Pulmonary artery endothelial cell (primary cell): ENCODE data around the gene NBEAL2. TPM values are rescaled to one million over a fixed set of nuclear protein-coding genes. Genes with fewer than 3 reads are reported as not detected.

Source experiments
- DNase-seq: peaks from one replicate; pipeline ENCODE4 v3.0.0-alpha.2; 2011; ENCODE audit warnings: low read depth, low spot score
- total RNA-seq: library from RNA; depleted of rRNA; stranded (reverse); fragments of >200 nt; gene quantifications from 2 replicates; pipeline ENCODE4 v1.2.3, GENCODE V29; 2014

Gene NBEAL2, protein sequence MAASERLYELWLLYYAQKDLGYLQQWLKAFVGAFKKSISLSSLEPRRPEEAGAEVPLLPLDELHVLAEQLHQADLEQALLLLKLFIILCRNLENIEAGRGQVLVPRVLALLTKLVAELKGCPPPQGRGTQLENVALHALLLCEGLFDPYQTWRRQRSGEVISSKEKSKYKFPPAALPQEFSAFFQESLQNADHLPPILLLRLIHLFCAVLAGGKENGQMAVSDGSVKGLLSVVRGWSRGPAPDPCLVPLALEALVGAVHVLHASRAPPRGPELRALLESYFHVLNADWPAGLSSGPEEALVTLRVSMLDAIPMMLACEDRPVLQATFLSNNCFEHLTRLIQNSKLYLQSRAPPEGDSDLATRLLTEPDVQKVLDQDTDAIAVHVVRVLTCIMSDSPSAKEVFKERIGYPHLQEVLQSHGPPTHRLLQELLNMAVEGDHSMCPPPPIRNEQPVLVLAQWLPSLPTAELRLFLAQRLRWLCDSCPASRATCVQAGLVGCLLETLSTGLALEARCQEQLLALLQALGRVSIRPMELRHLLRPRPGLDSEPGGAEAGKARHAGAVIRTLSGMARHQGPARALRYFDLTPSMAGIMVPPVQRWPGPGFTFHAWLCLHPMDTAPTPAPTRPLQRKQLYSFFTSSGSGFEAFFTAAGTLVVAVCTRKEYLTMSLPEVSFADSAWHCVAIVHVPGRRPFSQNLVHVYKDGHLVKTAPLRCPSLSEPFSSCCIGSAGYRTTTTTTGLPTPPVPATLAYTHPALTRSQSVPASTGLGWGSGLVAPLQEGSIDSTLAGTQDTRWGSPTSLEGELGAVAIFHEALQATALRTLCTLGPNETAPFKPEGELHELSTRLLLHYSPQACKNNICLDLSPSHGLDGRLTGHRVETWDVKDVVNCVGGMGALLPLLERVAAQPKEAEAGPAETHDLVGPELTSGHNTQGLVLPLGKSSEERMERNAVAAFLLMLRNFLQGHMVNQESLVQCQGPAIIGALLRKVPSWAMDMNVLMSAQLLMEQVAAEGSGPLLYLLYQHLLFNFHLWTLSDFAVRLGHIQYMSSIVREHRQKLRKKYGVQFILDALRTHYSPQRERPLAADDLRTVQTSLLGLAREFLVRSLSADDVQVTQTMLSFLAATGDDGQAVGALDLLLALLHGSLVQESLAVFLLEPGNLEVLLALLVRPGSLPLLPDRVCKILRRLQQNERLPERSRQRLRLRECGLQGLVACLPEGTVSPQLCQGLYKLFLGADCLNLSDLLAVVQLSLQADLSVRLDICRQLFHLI (N-terminal part only)
- total RNA-seq: 24.3 and 36.9 TPM in 2 replicates

DNA sequence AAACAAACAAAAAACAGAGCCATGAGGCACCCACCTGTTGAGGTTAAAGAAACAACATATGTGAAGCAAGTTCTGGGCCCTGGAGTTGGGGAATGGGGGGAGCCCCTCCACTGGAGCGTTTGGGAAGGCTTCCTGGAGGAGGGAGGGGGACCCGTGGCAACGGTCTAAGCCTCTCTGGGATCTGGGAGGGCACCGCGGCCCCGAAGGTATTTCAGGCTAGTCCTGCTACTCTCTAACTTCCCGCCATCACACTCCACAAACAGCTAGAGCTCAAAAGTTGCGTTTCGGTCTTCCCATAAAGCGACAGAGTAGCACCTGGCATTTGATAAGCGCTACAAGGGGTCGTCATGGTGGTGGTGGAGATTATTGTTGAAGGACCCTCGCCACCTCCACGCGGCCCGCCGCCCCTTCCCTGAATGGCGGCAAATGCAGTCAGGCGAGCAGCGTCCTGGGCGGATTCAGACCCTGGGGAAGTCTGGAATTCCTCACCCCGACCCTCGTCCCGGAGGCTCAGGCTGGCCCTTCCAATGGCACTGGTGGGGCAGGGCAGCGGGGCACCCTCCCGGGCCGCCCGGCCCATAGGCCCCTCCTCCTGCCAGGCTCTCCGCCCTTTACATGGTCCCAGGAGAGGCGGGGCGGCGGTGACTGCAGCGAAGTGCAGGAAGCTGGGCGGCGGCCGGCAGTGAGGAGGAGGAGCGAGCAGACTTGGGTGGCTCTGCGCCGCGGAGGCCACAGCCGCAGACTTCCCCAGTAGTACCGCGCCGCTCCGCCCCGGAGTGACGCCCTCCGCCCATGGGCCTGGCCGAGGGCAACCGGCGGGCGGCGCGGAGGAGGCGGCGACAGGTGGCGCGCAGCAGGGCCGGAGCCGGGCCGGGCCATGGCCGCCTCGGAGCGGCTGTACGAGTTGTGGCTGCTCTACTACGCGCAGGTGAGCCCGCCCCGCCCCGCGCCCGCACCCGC lies at the start of gene NBEAL2:
NBEAL2 (plus strand) TSS at position 682 of the 960 bp plus-strand sequence; CDS start at position 878, 196 bp downstream.
- peak; percentile 81 for DNase-seq

DNA sequence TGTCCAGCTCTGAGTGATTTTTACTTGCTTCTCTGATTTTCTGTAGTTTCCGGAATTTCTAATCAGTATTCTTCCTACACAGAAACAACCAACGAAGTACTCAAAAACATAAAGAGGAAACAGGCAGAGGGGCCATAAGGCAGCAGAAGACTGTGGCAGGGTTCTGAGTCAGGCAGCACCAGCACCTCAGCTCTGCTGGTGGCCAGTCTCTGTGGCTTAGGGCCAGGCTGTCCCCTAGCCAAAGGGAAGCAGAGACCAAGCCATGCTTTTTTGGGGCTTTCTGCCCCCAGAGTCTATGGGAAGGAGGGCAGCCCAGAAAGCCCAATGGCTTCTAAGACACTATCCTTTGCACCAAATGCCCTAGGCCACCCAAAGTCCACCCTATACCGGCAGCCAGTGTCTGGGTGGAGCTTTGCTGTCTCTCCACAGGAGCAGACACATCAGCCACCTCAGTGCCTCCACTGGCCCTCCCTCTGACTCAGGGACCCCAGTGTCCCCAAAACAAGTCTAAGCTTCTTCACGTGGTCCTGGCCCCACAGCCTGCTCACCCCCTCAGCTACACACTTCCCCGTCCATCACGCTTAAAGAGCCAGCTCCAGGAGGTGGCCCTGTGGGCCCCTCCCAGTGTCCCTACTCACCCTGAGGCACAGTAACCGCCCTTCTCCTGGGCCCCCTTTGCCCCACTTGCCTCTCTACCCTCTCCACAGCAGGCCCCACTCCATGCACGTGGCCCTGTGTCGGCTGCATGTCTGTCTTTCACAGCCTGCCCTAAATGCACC lies 49.1 kb upstream of the NBEAL2 start:
- DNase-seq: no peak

DNA sequence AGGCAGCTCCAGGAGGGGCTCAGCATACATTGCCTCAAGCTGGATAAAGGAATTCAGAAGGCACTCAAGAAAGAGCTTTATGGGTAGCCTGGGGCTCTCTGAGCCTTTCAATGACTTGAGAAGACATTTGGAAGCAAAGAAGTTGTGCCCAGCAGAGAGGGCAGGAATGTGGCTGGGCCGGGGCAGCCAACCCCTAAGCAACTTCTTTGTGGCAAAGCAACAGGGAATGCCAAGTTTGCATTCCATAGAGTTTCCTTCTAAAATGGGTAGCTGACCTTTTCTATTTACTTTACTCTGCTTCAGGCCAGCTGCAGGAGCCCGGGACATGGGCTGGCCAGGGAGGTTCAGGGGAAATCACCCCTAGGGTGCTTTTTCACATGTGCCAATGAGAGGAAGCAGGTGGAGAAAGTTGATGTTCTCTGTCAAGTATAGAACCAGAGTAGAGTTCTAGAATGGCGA lies 48.5 kb upstream of the NBEAL2 start:
- DNase-seq: no peak

DNA sequence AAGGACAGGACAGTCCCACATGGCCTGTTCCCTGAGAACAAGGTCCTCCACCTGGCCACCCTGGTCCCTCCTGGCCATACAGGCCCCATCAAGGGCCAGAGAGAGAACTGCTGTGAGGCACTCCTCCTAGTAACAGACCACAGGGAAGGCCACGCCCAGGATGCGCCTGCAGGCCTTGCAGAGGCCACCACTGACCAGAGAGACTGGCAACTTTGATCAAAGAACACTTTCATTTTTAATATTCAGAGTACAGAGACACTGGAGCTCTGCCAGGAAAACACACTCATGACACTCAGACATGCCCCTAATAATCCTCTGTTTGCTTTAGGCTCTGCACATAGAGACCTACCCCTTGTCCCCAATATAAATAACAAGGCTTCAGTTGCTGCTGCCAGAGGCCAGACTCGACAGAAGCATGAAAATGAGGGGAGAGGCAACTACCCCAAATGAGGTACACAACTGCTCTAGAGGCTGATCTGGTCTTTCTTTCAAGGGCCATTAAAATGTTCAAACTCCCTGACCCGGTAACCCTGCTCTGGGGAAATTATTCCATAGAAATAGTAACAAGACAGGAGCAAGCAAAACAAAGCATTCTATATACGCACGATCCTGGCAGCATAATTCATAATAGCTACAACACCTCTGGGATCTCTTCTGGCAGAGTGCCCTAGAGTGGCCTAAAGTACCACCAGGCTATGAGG lies 47.7 kb upstream of the NBEAL2 start:
- no peak for DNase-seq

DNA sequence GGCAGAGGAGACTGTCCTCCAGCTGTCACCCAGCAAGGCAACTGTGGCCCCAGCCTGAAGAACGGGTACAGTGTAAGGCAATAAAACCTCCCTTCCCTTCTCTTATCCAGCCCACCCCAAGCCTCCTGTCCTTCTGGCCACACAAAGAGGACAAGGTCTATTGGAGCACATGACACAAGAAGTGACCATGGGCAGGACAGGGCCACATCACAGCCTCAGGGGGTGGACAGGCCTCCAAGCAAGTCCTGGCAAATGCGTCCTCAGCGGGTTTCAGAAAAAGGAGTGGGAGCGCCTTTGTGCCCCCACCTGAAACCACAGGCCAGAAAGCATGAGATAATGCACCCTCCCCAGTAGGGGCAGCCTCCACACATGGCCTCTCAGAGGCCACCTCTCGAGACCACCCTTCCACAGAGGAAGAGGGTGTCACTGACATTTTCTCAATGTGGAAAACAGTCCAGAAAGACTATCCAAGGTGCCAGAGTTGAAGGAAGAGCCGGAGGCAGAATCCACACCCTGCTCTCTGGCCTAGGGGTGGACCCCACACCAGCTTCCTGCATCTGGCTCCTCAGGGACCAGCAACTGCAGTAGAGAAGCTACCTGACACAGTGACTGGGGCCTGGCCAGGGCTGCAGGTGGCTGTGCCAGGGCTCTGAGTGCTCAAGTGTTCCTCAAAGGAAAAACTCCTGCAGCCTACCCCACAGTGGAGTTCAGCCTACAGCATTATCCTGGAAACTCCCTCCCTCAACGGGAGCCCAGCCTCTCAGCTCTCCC lies 46.8 kb upstream of the NBEAL2 start:
- DNase-seq: no peak

DNA sequence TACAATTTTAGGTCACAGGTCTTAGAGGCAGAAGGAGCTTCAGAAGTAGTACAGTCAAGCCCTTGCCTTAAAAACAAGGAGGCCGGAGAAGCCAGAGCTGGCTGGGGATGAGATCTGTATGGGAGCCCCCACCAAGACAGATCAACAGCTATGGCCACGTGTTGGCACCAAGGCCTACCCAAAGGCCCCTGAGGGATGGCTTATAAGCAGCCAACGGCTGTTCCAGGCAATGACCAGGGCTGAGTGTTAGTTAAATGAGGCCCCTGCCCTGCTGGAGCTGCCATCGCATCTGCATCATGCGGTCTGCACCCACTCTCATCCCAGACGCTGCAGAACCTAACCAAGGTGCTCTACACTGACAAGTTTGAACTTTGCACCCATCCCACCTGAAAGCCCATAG lies 46.2 kb upstream of the NBEAL2 start:
- no peak for DNase-seq

DNA sequence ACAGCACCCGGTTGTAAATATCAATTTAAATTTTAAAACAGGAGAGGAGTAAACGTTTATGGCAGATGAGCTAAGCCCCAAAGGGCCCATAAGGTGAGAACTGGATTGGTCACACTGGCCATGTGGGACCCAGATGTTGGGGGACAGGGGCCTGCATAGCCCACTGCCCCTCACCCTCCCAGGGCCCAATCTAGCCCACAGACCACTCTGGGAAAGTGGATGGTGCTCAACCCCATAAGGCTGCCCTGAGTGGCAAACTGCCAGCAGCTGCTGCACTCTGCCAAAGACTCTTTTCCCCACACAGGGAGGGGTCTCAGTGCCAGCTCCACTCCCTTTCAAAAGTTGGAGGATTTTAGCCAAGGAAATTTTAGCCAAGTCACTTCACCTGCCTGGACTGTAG lies 45.4 kb upstream of the NBEAL2 start:
- DNase-seq: no peak

DNA sequence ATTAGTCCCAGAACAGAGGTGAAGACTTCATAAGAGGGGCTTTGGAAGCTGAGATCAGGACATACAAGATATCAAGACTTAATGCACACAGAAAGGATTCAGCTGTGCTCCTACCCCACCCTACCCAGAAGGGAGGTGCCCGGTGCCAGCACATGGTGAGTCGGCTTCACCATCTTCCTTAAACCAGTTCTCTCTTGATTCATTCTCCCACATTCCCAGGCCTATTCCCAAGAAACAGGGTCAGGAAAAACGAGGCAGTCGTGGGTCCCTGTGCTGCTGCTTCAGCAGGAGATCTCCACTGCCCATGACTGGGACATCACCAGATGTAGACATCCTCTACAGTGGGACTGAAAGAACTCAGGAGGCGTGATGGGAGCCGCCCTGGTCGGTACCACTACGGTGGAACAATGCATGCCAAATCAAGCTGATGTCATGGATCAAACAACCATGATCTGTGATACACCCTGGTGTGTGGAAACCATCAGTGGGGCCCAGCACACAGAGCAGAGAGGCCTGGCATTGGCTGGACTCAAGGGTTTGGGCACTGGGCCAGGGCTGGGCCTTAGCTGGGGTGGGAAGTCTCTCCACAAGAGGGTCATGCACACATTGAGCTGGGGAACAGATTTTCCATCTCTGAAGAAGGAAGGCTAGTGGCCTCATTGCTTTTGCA lies 44.8 kb upstream of the NBEAL2 start:
- no peak for DNase-seq

DNA sequence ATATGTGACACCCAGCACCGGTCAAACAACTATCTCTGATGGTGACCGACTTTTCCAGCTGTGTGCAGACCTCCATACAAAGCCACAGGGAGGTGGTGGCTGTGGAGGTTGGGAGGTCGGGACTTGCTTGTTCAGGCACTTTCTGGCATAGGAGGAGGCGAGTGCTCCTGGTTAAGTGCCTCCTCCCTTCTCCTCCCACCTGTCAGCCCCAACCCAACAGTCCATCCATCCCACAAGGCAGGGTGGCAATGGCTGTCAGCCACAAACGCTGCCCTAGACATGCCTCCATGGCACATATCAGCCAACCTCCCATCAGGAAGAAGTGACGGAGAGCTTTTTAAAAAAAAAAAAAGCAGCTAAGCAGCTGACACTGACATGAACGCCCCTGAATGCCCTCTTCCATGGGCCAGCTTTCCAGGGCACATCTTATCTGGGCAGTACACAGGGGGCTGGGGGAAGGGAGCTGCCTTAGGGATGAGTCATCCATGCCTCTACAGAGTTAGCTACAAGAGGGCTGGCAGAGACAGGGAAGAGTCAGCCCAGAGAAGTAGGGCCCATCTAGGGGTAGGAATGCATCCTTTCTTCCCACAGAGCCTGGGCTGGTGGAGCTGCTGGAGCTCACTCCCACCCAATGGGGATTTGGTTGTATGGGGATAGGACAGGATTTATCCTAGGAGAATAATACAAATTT lies 44.2 kb upstream of the NBEAL2 start:
- peak; percentile 96 for DNase-seq

DNA sequence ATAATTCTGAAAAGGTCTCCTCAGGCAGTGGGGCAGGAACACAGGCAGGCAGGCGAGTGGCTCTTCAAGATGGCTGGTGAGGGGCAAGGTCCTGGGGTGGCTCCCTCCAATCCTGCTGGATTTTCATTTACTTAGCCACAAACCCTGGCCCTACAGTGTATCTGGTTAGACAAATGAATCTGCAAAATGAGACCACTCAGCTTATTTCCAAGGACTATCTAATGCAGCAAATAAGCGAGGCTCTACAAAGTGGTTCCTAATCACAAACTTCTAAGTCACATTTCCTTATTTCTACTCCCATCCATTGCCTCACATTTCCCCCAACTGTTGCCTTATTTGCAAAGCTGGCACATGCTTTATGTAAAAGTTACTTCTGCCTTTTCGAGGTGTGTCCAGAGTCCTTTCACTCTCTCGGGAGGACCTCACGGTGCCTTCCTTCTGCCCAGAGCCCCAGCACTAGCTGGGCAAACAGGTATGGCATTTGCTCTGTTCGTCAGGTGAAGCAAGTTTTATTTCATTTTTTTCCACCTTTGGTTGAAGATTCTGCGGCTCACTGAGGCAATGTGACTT lies 43.4 kb upstream of the NBEAL2 start:
- no peak for DNase-seq

DNA sequence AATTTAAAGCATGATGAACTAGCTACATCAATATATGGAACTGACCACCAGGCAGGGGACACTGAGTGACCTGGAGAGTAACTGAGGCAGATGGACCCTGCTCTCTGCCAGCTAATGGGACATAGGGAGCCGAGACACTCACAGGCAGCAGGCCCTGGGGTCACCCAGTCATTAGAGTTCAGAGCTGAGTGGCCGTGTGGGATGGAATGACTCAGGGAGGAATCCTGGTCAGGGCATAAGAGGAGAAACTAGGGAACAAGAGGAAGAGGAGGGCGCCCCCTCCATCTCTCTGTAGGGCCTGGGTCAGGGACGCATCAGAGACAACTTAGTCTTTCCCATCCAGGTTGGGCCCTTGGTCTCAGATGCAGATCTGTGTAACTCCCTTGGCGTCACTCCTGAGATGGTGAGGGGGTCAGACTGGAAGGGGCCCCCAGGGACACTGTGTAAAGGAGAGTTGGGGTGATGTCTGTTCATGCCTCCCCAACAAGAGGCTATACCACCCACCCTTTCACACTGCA lies 42.7 kb upstream of the NBEAL2 start:
- no peak for DNase-seq

DNA sequence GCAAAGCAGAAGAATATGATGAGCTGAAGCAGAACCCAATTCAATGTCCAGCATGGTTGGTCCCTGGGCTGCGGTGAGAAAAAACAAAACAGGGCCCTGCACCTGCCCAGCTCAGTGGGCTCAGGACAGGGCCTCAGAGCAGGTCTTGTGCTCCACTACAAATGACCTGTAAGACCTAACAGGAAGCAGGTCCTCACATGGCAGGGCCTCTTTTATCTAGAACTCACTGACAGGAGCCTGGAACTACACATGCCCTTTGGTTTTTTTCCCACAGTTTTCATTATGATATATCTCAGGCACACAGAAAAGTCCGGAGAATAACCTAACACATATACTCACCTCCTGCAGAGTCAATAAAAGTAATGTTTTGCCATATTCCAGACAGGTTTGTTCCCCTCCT lies 41.3 kb upstream of the NBEAL2 start:
- DNase-seq: no peak

DNA sequence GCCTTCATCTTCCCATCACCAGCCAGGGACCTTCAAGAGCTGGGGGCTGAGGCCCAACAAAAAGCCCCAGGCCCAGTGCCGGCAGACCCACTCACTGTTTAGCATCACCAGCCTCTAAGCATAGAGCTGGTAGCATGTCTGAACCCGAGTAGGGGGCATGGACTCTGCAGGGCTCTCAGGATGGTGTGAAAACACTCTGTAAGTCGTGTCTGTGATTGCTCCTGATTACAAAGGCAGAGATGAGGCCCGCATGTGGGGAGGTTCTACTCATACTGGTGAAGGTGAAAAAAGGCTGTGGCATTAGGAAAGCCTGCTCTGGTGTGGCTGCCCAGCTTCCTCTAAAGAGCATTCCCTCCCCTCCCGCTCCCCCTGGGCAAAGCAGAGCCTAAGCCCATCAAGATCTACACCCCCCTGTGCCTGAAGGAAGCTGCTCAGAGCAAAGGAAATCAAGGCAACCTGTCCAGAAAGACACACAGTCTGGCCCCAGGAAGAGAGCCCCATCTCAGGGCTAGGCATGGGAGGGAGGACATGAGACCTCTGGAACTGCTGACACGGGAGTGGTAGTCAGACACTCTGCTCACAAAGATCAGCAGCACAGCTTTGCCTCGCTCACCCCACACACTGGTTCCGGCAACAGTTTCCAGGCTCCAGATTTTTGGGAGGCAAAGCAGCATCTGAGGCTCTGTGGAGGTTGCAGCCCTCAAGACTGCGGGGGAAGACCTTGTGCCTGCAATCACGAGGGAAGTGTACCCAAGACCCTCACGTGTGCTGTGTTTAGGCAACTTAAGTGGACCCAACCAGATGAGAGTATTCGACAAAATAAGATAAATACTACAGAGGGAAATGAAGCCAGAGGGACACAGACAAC lies 39.7 kb upstream of the NBEAL2 start:
- no peak for DNase-seq

DNA sequence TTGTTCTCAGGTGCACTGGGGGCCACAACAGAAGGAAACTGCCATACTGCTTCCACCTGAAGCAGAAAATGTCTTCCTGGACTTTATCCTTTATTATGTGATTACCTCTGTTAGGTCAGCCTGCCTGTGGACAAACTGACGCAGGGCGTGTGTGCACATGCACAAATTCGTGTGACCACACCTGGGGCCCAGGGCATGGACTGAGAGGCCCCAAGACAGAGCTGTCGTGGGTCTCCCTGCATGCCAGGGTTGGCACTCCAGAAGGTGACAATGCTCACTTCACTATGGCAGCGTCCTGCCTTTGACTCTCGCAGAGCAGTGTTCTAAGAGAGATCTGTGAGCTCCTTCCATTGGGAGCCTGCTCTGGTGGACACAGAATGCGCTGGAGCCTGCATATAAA lies 37.4 kb upstream of the NBEAL2 start:
- no peak for DNase-seq

DNA sequence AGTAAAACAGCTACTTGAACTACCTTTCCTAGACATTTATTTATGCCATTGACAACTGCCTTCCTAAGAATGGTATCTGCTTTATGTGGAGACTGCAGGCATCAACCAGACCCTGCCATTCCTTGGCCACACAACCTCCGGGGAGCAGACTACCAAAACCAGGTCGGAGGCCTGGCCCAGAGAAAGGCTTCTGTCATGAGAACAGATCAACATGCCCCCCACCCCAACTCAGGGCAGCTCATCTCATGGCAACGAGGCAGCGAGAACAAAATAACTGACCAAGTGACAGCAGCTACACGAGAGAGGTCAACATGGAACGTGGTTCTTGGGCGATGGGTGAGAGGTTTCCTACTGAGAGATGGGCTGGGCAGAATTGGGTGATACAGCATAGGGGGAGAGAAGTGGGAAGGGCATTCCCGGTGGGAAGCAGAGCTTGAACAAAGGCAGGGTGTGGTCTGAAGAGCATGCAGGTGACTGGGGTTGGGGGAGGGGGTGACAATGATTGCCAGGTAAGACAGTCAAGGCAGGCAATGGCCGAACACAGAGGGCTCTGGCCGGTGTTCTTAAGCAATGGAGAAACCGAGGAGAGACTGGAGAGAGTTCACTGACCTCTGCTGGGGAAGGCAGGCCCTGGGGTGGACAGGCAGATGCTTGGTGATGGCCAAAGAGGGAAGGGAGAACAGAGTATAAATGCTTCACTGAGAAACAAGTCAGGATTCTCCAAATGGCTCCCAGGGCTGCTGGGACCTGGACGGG lies 36.8 kb upstream of the NBEAL2 start:
- DNase-seq: no peak
